ENCODE measurements around the gene ADAMTS6.
"Not testable (repeated sequence)": the region's sequence is repeated elsewhere in the genome, so short reads cannot be mapped to it uniquely, and the experiment has no call there.

Gene ADAMTS6

GRCh38 chr5:65382582-65382981 is 99.1 kb downstream of the ADAMTS6 start:
- TF ChIP-seq CTCF (IDR thresholded peaks at IDR 0.05; ENCODE audit: insufficient read depth, low read depth, low read length, missing control alignments), result no peak
- H3K4me3 ChIP-seq (ENCODE audit: low read length), result no peak overlapping the region
- DNase-seq (ENCODE audit: low read depth), result peak; percentile 8

- not testable (repeated sequence) for DNase-seq (ENCODE audit: low read depth); H3K4me3 ChIP-seq (ENCODE audit: low read length)
Measured at GRCh38 chr5:65370505-65370904, 111.2 kb downstream of the ADAMTS6 start.

GRCh38 chr5:65366655-65367054 is 115.1 kb downstream of the ADAMTS6 start:
- H3K4me3 ChIP-seq (ENCODE audit: low read length), result no peak overlapping the region
- TF ChIP-seq CTCF (IDR thresholded peaks at IDR 0.05; ENCODE audit: insufficient read depth, low read depth, low read length, missing control alignments), result no peak
- no peak for DNase-seq (ENCODE audit: low read depth)

- H3K4me3 ChIP-seq (ENCODE audit: low read length), result no peak overlapping the region
- peak; percentile 6 for DNase-seq (ENCODE audit: low read depth)
- TF ChIP-seq CTCF (IDR thresholded peaks at IDR 0.05; ENCODE audit: insufficient read depth, low read depth, low read length, missing control alignments), result no peak
Measured at GRCh38 chr5:65364907-65365306, 116.8 kb downstream of the ADAMTS6 start.

- H3K4me3 ChIP-seq (ENCODE audit: low read length), result no peak overlapping the region
- no peak for DNase-seq (ENCODE audit: low read depth)
- TF ChIP-seq CTCF (IDR thresholded peaks at IDR 0.05; ENCODE audit: insufficient read depth, low read depth, low read length, missing control alignments), result no peak
Measured at GRCh38 chr5:65363499-65363898, 118.2 kb downstream of the ADAMTS6 start.

- DNase-seq (ENCODE audit: low read depth), result no peak
- no peak overlapping the region for H3K4me3 ChIP-seq (ENCODE audit: low read length)
- no peak for TF ChIP-seq CTCF (IDR thresholded peaks at IDR 0.05; ENCODE audit: insufficient read depth, low read depth, low read length, missing control alignments)
Measured at GRCh38 chr5:65359981-65360380, 121.7 kb downstream of the ADAMTS6 start.

- TF ChIP-seq CTCF (IDR thresholded peaks at IDR 0.05; ENCODE audit: insufficient read depth, low read depth, low read length, missing control alignments), result no peak
- H3K4me3 ChIP-seq (ENCODE audit: low read length), result no peak overlapping the region
- no peak for DNase-seq (ENCODE audit: low read depth)
Measured at GRCh38 chr5:65359569-65359968, 122.2 kb downstream of the ADAMTS6 start.

GRCh38 chr5:65356274-65356673 is 125.4 kb downstream of the ADAMTS6 start:
- no peak for DNase-seq (ENCODE audit: low read depth)

More at GRCh38 chr5:65356274-65356673, 125.4 kb downstream of the ADAMTS6 start:
- H3K4me3 ChIP-seq (ENCODE audit: low read length), result no peak overlapping the region
- TF ChIP-seq CTCF (IDR thresholded peaks at IDR 0.05; ENCODE audit: insufficient read depth, low read depth, low read length, missing control alignments), result no peak

Measured in epithelial cell of esophagus (primary cell).